SK-N-SH (cell line): ENCODE results near the gene TPP1.

Source experiments
- EP300 ChIP-seq, 2 experiments: IDR thresholded peaks; 2 replicates each; pipeline versions ENCODE4 v1.4.0 to v1.6.1; 2012; ENCODE audit warnings: borderline replicate concordance in 1 of 2, low read depth in 1 of 2, low read length in 1 of 2
- EZH2phosphoT487 ChIP-seq: fragments of 200-600 bp; sonication (generic); IDR thresholded peaks from 2 replicates; pipeline ENCODE4 v1.6.1; 2017; ENCODE audit warnings: low read depth, mixed run types, mild to moderate bottlenecking, antibody characterized with exemption, moderate library complexity, borderline replicate concordance
- NRF1 ChIP-seq: IDR thresholded peaks from 2 replicates; pipeline ENCODE4 v1.6.1; 2012; ENCODE audit warnings: low read depth, mild to moderate bottlenecking, low read length
- REST ChIP-seq: IDR thresholded peaks from 2 replicates; pipeline ENCODE4 v1.6.1; 2012; ENCODE audit warnings: mild to moderate bottlenecking, low read depth, low read length, moderate library complexity
- SIN3A ChIP-seq: IDR thresholded peaks from 2 replicates; pipeline ENCODE4 v1.6.1; 2012; ENCODE audit warnings: low read depth, mild to moderate bottlenecking, low read length, moderate library complexity, borderline replicate concordance
- TF ChIP-seq, protein P1 (sequence below): fragments of 200-600 bp; sonication (generic); IDR thresholded peaks from 2 replicates; pipeline ENCODE4 v1.6.1; 2017; ENCODE audit warnings: antibody characterized with exemption, mild to moderate bottlenecking, moderate library complexity

DNA sequence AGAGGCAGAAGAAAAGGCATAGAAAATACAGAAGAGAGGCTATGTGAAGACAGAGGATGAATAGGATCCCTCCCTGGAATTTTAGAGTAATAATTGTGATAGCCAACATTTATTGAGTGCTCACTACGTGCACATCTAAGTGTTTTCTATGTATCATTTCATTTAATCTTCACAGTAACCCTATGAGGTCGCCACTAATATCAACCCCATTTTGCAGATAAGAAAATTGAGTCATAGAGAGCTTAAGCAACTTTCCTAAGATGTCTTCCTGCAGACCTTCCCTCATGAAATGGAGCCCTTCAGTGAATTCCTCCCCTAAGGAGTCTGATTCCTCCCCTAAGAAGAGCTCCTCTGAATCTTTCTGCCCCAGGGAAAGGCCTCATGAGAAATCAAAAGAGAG lies 53.9 kb downstream of the TPP1 start:
- TF ChIP-seq, protein P1, sequence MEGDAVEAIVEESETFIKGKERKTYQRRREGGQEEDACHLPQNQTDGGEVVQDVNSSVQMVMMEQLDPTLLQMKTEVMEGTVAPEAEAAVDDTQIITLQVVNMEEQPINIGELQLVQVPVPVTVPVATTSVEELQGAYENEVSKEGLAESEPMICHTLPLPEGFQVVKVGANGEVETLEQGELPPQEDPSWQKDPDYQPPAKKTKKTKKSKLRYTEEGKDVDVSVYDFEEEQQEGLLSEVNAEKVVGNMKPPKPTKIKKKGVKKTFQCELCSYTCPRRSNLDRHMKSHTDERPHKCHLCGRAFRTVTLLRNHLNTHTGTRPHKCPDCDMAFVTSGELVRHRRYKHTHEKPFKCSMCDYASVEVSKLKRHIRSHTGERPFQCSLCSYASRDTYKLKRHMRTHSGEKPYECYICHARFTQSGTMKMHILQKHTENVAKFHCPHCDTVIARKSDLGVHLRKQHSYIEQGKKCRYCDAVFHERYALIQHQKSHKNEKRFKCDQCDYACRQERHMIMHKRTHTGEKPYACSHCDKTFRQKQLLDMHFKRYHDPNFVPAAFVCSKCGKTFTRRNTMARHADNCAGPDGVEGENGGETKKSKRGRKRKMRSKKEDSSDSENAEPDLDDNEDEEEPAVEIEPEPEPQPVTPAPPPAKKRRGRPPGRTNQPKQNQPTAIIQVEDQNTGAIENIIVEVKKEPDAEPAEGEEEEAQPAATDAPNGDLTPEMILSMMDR = no peak
- no peak for TF ChIP-seq EP300 (IDR thresholded peaks at IDR 0.05; ENCODE audit: borderline replicate concordance in 1 of 2, low read depth in 1 of 2, low read length in 1 of 2)
- TF ChIP-seq EZH2phosphoT487 = no peak
- no peak for TF ChIP-seq REST
- TF ChIP-seq NRF1 = no peak
- TF ChIP-seq SIN3A = no peak
